HL-60 (cell line): Measurements from ENCODE around the gene SNRK.

Experiments used
- DNase-seq, 2 experiments: peaks; one replicate each; pipeline ENCODE4 v3.0.0-alpha.2; 2010 to 2020; ENCODE audit warnings: low read depth in 1 of 2, low spot score in 1 of 2
- H3K27ac ChIP-seq: fragments of 250-450 bp; sonication (Bioruptor Pico); replicated peaks from 2 replicates; pipeline ENCODE4 v1.5.1; 2020; ENCODE audit warnings: mild to moderate bottlenecking, moderate library complexity
- H3K27me3 ChIP-seq: fragments of 250-450 bp; sonication (Bioruptor Pico); 2 replicates; pipeline ENCODE4 v1.5.1; 2021; ENCODE audit warnings: mild to moderate bottlenecking, moderate library complexity; ENCODE audit not compliant: insufficient read depth, poor library complexity, severe bottlenecking
- H3K4me3 ChIP-seq: replicated peaks from 2 replicates; pipeline ENCODE4 v1.5.1; 2011; ENCODE audit warnings: mild to moderate bottlenecking, control low read depth, low read length; ENCODE audit not compliant: insufficient read depth
- GABPA ChIP-seq: IDR thresholded peaks from 2 replicates; pipeline ENCODE4 v1.6.1; 2012; ENCODE audit warnings: low read depth
- POLR2AphosphoS5 ChIP-seq: IDR thresholded peaks from 2 replicates; pipeline ENCODE4 v1.6.1; 2012; ENCODE audit warnings: low read depth
- SPI1 ChIP-seq: IDR thresholded peaks from 2 replicates; pipeline ENCODE4 v1.6.1; 2012; ENCODE audit warnings: low read depth, mild to moderate bottlenecking, borderline replicate concordance
- TF ChIP-seq, protein P1 (sequence below): IDR thresholded peaks from one replicate; pipeline ENCODE4 v1.5.1; 2011; ENCODE audit warnings: low read length, control low read depth, inconsistent platforms; ENCODE audit not compliant: insufficient read depth
- TF ChIP-seq, protein P2 (sequence below): IDR thresholded peaks from 2 replicates; pipeline ENCODE4 v1.6.1; 2012; ENCODE audit warnings: low read depth; ENCODE audit not compliant: insufficient replicate concordance

Gene SNRK

DNA sequence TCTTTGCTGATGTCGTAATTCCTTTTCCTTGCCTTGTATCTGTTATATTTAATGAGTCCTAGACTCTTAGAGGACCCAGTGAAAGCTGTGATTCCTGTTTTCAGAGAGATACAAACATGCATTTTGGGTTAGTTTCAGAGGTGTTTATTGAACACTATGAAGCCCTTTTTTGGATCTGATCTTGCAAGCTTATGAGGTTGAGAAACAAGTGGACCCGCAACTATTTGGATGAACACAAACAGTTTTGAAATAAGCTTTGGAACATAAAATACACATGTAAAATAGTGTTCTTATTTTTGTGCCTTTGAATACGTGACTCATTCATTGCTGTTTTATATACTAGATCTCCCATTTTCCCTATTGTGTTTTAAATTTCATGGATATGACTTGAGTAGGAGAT lies 33.5 kb downstream of the SNRK start:
- H3K27ac ChIP-seq: no peak overlapping the region
- no peak for DNase-seq
- no peaks in the 10 kb centered on the region for H3K27me3 ChIP-seq
- TF ChIP-seq GABPA: no peak
- TF ChIP-seq, protein P1, sequence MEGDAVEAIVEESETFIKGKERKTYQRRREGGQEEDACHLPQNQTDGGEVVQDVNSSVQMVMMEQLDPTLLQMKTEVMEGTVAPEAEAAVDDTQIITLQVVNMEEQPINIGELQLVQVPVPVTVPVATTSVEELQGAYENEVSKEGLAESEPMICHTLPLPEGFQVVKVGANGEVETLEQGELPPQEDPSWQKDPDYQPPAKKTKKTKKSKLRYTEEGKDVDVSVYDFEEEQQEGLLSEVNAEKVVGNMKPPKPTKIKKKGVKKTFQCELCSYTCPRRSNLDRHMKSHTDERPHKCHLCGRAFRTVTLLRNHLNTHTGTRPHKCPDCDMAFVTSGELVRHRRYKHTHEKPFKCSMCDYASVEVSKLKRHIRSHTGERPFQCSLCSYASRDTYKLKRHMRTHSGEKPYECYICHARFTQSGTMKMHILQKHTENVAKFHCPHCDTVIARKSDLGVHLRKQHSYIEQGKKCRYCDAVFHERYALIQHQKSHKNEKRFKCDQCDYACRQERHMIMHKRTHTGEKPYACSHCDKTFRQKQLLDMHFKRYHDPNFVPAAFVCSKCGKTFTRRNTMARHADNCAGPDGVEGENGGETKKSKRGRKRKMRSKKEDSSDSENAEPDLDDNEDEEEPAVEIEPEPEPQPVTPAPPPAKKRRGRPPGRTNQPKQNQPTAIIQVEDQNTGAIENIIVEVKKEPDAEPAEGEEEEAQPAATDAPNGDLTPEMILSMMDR: no peak
- TF ChIP-seq SPI1: no peak
- TF ChIP-seq, protein P2, sequence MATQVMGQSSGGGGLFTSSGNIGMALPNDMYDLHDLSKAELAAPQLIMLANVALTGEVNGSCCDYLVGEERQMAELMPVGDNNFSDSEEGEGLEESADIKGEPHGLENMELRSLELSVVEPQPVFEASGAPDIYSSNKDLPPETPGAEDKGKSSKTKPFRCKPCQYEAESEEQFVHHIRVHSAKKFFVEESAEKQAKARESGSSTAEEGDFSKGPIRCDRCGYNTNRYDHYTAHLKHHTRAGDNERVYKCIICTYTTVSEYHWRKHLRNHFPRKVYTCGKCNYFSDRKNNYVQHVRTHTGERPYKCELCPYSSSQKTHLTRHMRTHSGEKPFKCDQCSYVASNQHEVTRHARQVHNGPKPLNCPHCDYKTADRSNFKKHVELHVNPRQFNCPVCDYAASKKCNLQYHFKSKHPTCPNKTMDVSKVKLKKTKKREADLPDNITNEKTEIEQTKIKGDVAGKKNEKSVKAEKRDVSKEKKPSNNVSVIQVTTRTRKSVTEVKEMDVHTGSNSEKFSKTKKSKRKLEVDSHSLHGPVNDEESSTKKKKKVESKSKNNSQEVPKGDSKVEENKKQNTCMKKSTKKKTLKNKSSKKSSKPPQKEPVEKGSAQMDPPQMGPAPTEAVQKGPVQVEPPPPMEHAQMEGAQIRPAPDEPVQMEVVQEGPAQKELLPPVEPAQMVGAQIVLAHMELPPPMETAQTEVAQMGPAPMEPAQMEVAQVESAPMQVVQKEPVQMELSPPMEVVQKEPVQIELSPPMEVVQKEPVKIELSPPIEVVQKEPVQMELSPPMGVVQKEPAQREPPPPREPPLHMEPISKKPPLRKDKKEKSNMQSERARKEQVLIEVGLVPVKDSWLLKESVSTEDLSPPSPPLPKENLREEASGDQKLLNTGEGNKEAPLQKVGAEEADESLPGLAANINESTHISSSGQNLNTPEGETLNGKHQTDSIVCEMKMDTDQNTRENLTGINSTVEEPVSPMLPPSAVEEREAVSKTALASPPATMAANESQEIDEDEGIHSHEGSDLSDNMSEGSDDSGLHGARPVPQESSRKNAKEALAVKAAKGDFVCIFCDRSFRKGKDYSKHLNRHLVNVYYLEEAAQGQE: no peak
- TF ChIP-seq POLR2AphosphoS5: no peak
- no peak overlapping the region for H3K4me3 ChIP-seq

DNA sequence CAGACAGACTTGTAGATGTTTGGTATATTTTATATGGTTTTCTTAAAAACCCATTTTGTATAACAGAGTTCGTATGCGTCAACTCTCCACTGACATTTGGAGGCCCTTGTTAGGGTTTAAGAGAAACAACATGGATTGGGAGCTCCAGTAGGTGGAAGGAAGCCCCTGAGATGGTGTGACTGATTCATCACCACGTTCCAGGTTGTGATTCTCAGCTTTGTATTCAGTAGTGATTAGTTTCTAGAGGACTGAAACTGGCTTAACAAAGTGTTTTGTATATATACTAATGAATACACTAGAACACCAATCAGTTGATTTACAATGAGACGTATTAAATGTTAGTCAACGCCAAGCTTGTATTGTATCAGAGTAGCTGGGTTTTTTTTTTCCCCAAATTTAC lies 33.9 kb downstream of the SNRK start:
- no peaks in the 10 kb centered on the region for H3K27me3 ChIP-seq
- no peak for DNase-seq
- H3K27ac ChIP-seq: no peak overlapping the region
- no peak for TF ChIP-seq GABPA
- TF ChIP-seq, protein P1: no peak
- no peak for TF ChIP-seq SPI1
- TF ChIP-seq POLR2AphosphoS5: no peak
- TF ChIP-seq, protein P2: no peak
- no peak overlapping the region for H3K4me3 ChIP-seq

DNA sequence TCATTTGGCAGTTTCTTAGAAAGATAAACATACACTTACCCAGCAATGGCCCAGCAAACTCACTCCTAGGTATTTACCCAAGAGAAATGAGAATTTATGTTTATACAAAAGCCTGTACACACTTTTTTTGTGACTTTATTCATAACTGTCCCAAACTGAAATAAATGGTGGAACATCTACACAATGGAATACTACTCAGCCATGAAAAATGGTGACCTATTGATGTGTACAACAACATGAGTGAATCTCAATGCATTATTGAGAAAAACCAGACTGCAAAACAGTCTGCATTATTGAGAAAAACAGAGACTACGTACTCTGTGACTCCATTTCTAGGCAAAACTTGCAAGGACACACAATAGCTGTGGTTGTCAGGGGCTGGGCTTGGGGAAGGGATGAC lies 37.2 kb downstream of the SNRK start:
- Histone ChIP-seq H3K27me3 (no peaks in the 10 kb centered on the region), H3K27ac (0 out of 2 replicates have a peak overlapping the region, but pooled peaks have one; percentile 17), H3K4me3 (no peak overlapping the region)
- TF ChIP-seq POLR2AphosphoS5 (no peak), SPI1 (no peak), GABPA (no peak)
- TF ChIP-seq, protein P1: no peak
- TF ChIP-seq, protein P2: no peak
- no peak for DNase-seq
